GM12875 (cell line): ENCODE results near the gene MOCOS.

Experiments used
- H3K4me3 ChIP-seq: one replicate; pipeline ENCODE4 v1.5.1; 2011; ENCODE audit warnings: low read depth, low read length, control low read depth
- TF ChIP-seq, protein P1 (sequence below): IDR thresholded peaks from 2 replicates; pipeline ENCODE4 v1.5.1; 2011; ENCODE audit warnings: low read depth, mild to moderate bottlenecking, control low read depth, inconsistent platforms, low read length, moderate library complexity, borderline replicate concordance; ENCODE audit not compliant: insufficient read depth

MOCOS gene

GRCh38 chr18:36300211-36300610 lies 112.9 kb downstream of the MOCOS start:
- TF ChIP-seq, protein P1, sequence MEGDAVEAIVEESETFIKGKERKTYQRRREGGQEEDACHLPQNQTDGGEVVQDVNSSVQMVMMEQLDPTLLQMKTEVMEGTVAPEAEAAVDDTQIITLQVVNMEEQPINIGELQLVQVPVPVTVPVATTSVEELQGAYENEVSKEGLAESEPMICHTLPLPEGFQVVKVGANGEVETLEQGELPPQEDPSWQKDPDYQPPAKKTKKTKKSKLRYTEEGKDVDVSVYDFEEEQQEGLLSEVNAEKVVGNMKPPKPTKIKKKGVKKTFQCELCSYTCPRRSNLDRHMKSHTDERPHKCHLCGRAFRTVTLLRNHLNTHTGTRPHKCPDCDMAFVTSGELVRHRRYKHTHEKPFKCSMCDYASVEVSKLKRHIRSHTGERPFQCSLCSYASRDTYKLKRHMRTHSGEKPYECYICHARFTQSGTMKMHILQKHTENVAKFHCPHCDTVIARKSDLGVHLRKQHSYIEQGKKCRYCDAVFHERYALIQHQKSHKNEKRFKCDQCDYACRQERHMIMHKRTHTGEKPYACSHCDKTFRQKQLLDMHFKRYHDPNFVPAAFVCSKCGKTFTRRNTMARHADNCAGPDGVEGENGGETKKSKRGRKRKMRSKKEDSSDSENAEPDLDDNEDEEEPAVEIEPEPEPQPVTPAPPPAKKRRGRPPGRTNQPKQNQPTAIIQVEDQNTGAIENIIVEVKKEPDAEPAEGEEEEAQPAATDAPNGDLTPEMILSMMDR: no peak
- H3K4me3 ChIP-seq: no peak overlapping the region

DNA sequence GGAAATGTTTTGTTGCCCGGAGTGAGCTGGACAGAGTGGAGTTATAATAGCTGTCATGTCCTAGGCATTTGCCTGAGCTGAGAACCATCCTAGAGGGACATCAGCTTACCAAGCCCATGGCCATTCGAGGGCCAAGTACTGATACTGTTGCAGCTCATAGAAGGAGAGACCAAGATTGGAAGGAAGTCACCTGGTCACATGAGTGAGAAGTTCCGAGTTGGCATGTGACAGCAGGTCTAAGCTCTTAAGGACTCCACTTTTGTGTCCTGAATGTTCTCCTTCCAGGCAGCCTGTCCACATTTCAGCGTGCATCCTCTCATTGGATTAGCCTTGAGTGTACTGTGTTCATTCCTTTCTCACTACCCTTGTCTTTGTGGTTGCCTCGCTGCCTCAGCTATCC lies 114.6 kb downstream of the MOCOS start:
- TF ChIP-seq, protein P1: no peak
- H3K4me3 ChIP-seq: no peak overlapping the region

DNA sequence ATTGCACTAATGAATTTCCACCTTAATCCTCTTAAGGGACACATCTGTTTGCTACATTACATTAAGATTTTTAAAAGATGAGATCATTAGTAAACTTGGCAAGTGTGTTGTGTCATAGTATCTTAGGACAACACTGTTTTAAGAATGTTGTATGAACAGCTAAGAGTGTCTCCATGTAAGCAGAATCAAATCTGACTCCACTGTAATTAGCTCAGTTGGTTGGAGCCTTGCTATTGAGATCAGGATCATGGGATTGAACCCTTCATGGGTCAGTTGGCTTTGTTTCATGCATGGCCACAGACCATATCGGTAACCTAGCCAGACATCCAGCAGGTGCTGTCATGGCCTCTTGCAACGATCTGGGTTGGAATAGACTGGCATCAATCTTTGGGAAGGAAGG lies 115.4 kb downstream of the MOCOS start:
- TF ChIP-seq, protein P1: no peak
- no peak overlapping the region for H3K4me3 ChIP-seq

GRCh38 chr18:36303211-36303844 lies 116.0 kb downstream of the MOCOS start:
- TF ChIP-seq, protein P1: no peak
- no peak overlapping the region for H3K4me3 ChIP-seq

GRCh38 chr18:36304723-36305122 lies 117.4 kb downstream of the MOCOS start:
- TF ChIP-seq, protein P1: no peak
- H3K4me3 ChIP-seq: no peak overlapping the region

DNA sequence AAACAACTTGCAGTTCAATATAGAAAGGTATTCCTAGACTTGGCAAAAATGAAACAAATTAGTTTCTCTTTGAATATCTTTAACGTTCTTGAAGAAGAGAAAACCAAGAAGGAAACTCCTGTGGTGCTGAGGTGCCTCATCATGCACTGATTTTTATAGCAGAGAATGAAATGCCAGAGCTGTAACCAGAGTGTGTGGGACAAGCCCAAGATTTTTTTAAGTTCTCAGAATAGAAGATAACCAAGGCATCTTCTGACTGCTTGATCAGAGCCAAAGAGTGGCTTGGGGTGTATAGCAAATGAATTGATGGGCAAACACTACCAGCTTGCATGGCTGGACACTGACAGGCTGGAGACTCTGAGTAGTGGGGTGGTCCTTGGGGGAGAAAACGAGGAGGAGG lies 118.1 kb downstream of the MOCOS start:
- TF ChIP-seq, protein P1: no peak
- no peak overlapping the region for H3K4me3 ChIP-seq

GRCh38 chr18:36307513-36307912 lies 120.2 kb downstream of the MOCOS start:
- H3K4me3 ChIP-seq: no peak overlapping the region
- TF ChIP-seq, protein P1: no peak
